ENCODE measurements around the gene RNASE8. TPM values are rescaled to one million over a fixed set of nuclear protein-coding genes. Genes with fewer than 3 reads are reported as not detected.

The RNASE8 gene
- total RNA-seq, 2 donors from 2014 or later: not detected

DNA sequence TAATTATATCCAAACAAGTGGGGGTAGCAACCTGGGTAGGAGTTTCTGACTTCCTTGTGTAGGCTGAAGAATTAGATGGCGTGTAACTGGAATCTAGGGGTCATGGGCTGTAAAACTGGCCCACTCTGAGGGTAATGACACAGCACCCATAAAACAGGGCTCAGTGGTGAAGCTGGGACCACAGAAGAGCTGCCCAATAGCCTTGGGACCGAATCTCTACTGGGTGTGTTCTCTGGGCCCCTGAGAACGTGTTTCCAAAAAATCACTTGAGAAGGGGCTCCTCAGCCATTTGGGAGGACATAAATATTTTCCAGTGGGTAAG lies 3.7 kb downstream of the RNASE8 start:
- Histone ChIP-seq H3K4me3 (no peak overlapping the region), H3K27me3 (no peaks in the 10 kb centered on the region), H3K27ac (peak overlapping the region in 3 of 4 donors; percentile 0 to 39 (median 14)), H3K9me3 (no peaks in the 10 kb centered on the region), H3K4me1 (peaks cover 33% of the 10 kb centered on the region), H3K36me3 (replicated peaks in 1 of 2; ENCODE audit: insufficient read depth in 1 of 2, low read depth in 2 of 2) (no peaks in the 10 kb centered on the region)
- 80 to 86% methylated on average over 3 of the region's 3 CpGs for WGBS, 2 donors
- ATAC-seq: no peak
- intact Hi-C loops (cut with DNase I): no loop called here
- DNase-seq: no peak
- TF ChIP-seq POLR2A (IDR thresholded peaks at IDR 0.05): no peak
- TF ChIP-seq CTCF (IDR thresholded peaks at IDR 0.05): no peak

- H3K36me3 ChIP-seq (replicated peaks in 1 of 2; ENCODE audit: insufficient read depth in 1 of 2, low read depth in 2 of 2): no peaks in the 10 kb centered on the region
- WGBS, 2 donors: 57 to 64% methylated on average over 3 of the region's 3 CpGs
- ATAC-seq (peak; percentile 64), DNase-seq (peak in 3 of 4 donors; percentile 46 to 65 (median 55))
- TF ChIP-seq CTCF (IDR thresholded peaks at IDR 0.05) (no peak), POLR2A (IDR thresholded peaks at IDR 0.05) (no peak)
- H3K27me3 ChIP-seq: no peaks in the 10 kb centered on the region
- intact Hi-C loops (cut with DNase I): no loop called here
- H3K27ac ChIP-seq: peak overlapping the region in 3 of 4 donors; percentile 28 to 55 (median 52)
- H3K4me1 ChIP-seq: peaks cover 30% of the 10 kb centered on the region
- H3K9me3 ChIP-seq: no peaks in the 10 kb centered on the region
- no peak overlapping the region for H3K4me3 ChIP-seq
Observed at GRCh38 chr14:21063479-21063878, 5.9 kb downstream of the RNASE8 start.

GRCh38 chr14:21066882-21067502 lies 9.4 kb downstream of the RNASE8 start:
- TF ChIP-seq POLR2A (IDR thresholded peaks at IDR 0.05): no peak
- TF ChIP-seq CTCF (IDR thresholded peaks at IDR 0.05): no peak
- no peak overlapping the region for H3K4me3 ChIP-seq
- no peaks in the 10 kb centered on the region for H3K9me3 ChIP-seq
- H3K27me3 ChIP-seq: no peaks in the 10 kb centered on the region
- WGBS, 2 donors: 53 to 56% methylated on average over 7 of the region's 7 CpGs
- no peak overlapping the region for H3K27ac ChIP-seq
- no peaks in the 10 kb centered on the region for H3K36me3 ChIP-seq (replicated peaks in 1 of 2; ENCODE audit: insufficient read depth in 1 of 2, low read depth in 2 of 2)
- DNase-seq: no peak
- peaks cover 37% of the 10 kb centered on the region for H3K4me1 ChIP-seq
- no peak for ATAC-seq
- intact Hi-C loops (cut with DNase I): no loop called here

GRCh38 chr14:21068521-21069387 lies 11.1 kb downstream of the RNASE8 start:
- Histone ChIP-seq H3K27me3 (no peaks in the 10 kb centered on the region), H3K27ac (peak overlapping the region; percentile 78 to 90 (median 86)), H3K36me3 (replicated peaks in 1 of 2; ENCODE audit: insufficient read depth in 1 of 2, low read depth in 2 of 2) (no peaks in the 10 kb centered on the region), H3K4me1 (peaks cover 37% of the 10 kb centered on the region), H3K9me3 (no peaks in the 10 kb centered on the region), H3K4me3 (no peak overlapping the region)
- ATAC-seq (peak; percentile 33), DNase-seq (peak; percentile 68 to 73 (median 70))
- intact Hi-C loops (cut with DNase I): no loop called here
- 3% methylated on average over 30 to 41 of the region's 45 CpGs for WGBS, 2 donors
- TF ChIP-seq CTCF (IDR thresholded peaks at IDR 0.05) (peak; percentile 42 to 71 (median 67)), POLR2A (IDR thresholded peaks at IDR 0.05) (no peak)
